SK-N-MC (cell line): Measurements from ENCODE around the gene ALDH16A1.

Experiments used
- EZH2 ChIP-seq: fragments of 200-600 bp; sonication (generic); IDR thresholded peaks from one replicate; pipeline ENCODE4 v1.6.1; 2017; ENCODE audit warnings: antibody characterized with exemption
- FOXP2 ChIP-seq: optimal IDR thresholded peaks from 2 replicates; pipeline ENCODE3; 2011; ENCODE audit warnings: mild to moderate bottlenecking, moderate library complexity; ENCODE audit not compliant: insufficient read depth; ENCODE audit errors: extremely low read length, control extremely low read depth
- POLR2AphosphoS5 ChIP-seq: IDR thresholded peaks from 2 replicates; pipeline ENCODE4 v1.6.1; 2012; ENCODE audit warnings: mild to moderate bottlenecking, low read depth, low read length, borderline replicate concordance

DNA sequence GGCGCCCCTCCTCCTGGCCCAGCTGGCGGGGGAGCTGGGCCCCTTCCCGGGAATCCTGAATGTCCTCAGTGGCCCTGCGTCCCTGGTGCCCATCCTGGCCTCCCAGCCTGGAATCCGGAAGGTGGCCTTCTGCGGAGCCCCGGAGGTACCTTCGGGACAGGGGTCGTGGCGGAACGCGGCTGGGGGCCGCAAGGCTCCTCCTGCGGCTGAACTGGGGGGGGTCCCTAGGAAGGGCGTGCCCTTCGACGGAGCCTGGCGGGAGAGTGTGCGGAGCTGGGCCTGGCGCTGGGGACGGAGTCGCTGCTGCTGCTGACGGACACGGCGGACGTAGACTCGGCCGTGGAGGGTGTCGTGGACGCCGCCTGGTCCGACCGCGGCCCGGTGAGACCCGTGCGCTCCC is 8.6 kb downstream of the ALDH16A1 start:
- TF ChIP-seq EZH2, result no peak
- no peak for TF ChIP-seq POLR2AphosphoS5
- TF ChIP-seq FOXP2, result no peak
